ENCODE measurements around the gene CD22.
"Not testable (repeated sequence)": the region's sequence is repeated elsewhere in the genome, so short reads cannot be mapped to it uniquely, and the experiment has no call there.

CD22 gene

DNA sequence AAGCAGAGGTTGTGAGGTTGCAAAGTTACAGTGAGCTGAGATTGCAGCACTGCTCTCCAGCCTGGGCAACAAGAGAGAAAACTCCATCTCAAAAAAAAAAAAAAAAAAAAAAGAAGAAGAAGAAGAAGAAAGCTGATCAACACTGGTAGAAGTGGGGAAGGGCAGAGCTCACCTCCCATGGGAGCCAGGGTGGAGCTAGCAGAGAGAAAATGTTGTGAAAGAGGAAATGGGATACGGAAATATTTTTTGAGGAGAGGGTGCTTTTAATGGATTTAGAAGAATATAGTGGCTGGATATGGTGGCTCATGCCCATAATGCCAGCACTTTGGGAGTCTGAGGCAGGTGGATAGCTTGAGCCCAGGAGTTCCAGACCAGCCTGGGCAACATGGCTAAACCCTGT, 48.7 kb downstream of the CD22 start:
- Mint-ChIP-seq H3K4me3 (no peak overlapping the region), H3K27ac (no peak overlapping the region), H3K9me3 (no peaks in the 10 kb centered on the region)

GRCh38 chr19:35378356-35378755, 49.4 kb downstream of the CD22 start:
- H3K4me1 Mint-ChIP-seq (ENCODE audit: low read depth): peaks cover 10% of the 10 kb centered on the region
- H3K36me3 Mint-ChIP-seq (ENCODE audit: low read depth): no peaks in the 10 kb centered on the region
- no peak for DNase-seq (ENCODE audit: low spot score)
- no peaks in the 10 kb centered on the region for H3K9me3 Mint-ChIP-seq
- H3K27ac Mint-ChIP-seq: no peak overlapping the region
- H3K27me3 Mint-ChIP-seq (ENCODE audit: low read depth): peaks cover 13% of the 10 kb centered on the region
- no peak overlapping the region for H3K4me3 Mint-ChIP-seq

More for the DNA sequence above, 48.7 kb downstream of the CD22 start:
- Mint-ChIP-seq H3K36me3 (ENCODE audit: low read depth) (no peaks in the 10 kb centered on the region), H3K4me1 (ENCODE audit: low read depth) (peaks cover 10% of the 10 kb centered on the region), H3K27me3 (ENCODE audit: low read depth) (peaks cover 13% of the 10 kb centered on the region)
- no peak for DNase-seq (ENCODE audit: low spot score)

DNA sequence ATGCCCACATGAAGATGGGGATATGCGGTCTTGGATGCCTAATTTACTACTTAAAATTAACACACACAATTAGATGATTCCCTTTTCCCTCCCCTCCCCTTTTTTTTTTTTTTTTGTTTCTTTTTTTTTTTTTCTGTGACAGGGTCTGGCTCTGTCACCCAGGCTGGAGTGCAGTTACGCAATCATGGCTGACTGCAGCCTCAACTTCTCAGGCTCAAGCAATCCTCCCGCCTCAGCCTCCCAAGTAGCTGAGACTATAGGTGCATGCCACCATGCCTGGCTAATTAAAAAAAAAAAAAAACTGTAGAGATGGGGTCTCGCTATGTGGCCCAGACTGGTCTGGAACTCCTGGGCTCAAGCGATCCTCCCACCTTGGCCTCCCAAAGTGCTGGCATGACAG, 50.6 kb downstream of the CD22 start:
- H3K27ac Mint-ChIP-seq; H3K36me3 Mint-ChIP-seq (ENCODE audit: low read depth); H3K9me3 Mint-ChIP-seq; DNase-seq (ENCODE audit: low spot score); H3K4me3 Mint-ChIP-seq: not testable (repeated sequence)
- Mint-ChIP-seq H3K4me1 (ENCODE audit: low read depth) (peaks cover 10% of the 10 kb centered on the region), H3K27me3 (ENCODE audit: low read depth) (peaks cover 13% of the 10 kb centered on the region)

DNA sequence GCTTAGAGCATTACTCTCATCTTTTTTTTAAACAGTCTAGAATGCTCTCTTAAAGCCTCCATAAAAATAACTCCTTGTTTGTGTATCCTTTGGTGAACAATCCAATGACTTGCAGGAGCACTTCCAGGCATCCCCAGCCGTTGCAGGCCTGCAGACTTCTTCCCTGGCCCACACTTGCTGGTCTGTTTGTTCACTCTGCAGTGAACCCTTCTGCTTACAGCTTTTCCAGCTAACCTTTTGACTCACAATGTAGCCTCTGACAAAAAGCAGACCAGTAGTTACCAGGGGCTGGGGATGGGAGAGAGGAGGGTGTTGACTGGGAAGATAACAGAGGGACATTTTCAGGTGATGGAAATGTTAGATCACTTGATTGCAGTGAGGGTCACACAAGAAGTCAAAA, 51.0 kb downstream of the CD22 start:
- H3K27me3 Mint-ChIP-seq (ENCODE audit: low read depth): peaks cover 13% of the 10 kb centered on the region
- no peak overlapping the region for H3K4me3 Mint-ChIP-seq

DNA sequence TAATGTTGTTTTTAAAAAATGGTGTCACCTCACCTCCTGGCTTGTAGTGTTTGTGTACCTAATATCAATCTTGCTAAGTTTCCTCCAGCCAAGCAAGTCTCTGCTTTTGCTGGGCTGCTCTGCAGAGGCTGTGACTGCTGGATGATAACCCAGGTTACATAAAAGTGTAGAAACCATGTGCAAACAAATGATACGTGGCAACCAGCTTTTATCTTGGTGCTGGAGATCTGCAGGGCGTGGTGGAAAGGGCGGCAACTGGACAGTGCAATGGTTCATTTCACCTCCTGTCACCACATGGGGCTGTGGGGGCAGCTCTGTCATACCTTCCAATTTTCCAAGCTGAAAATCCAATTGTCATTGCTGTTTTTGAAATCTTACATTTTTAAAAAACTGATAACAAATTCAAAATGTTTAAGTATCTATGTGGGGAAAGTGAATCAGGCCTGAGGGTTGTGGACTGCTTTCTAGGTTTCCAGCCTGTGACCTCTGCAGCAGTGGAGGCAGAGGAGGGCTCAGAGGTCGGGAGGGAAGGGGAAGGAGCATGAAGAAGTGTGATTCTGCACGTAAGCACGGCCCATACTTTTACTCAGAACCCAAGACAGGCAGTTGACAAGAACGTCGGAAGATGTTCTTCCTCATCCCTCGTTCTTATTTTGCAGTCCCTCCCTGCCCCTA, 51.6 kb downstream of the CD22 start:
- Mint-ChIP-seq H3K27me3 (ENCODE audit: low read depth) (peaks cover 13% of the 10 kb centered on the region), H3K27ac (no peak overlapping the region), H3K36me3 (ENCODE audit: low read depth) (peaks cover 2% of the 10 kb centered on the region), H3K4me1 (ENCODE audit: low read depth) (peaks cover 8% of the 10 kb centered on the region), H3K9me3 (peaks cover 4% of the 10 kb centered on the region), H3K4me3 (no peak overlapping the region)
- no peak for DNase-seq (ENCODE audit: low spot score)

More for the DNA sequence above, 51.0 kb downstream of the CD22 start:
- DNase-seq (ENCODE audit: low spot score): no peak
- Mint-ChIP-seq H3K36me3 (ENCODE audit: low read depth) (peaks cover 2% of the 10 kb centered on the region), H3K27ac (no peak overlapping the region), H3K4me1 (ENCODE audit: low read depth) (peaks cover 8% of the 10 kb centered on the region), H3K9me3 (peaks cover 4% of the 10 kb centered on the region)

- Mint-ChIP-seq H3K4me1 (ENCODE audit: low read depth) (peaks cover 5% of the 10 kb centered on the region), H3K9me3 (peaks cover 5% of the 10 kb centered on the region), H3K36me3 (ENCODE audit: low read depth) (peaks cover 2% of the 10 kb centered on the region), H3K4me3 (no peak overlapping the region), H3K27ac (no peak overlapping the region), H3K27me3 (ENCODE audit: low read depth) (peaks cover 13% of the 10 kb centered on the region)
- no peak for DNase-seq (ENCODE audit: low spot score)
Measured at GRCh38 chr19:35381318-35381717, 52.3 kb downstream of the CD22 start.

DNA sequence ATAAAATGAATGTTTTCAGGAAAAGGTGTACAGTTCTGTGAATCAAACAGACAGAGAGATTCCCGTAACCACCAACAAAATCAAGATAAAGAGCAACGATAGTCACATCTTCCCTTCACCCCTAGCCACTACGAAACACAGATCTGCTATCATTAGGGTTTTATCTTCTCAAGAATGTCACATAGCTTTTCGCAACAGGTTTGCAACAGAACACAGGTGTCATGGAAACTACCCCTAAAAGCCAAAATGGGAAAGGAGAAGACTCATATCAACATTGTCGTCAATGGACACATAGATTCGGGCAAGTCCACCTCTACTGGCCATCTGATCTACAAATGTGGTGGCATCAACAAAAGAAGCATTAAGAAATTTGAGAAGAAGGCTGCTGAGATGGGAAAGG, 52.9 kb downstream of the CD22 start:
- H3K4me1 Mint-ChIP-seq (ENCODE audit: low read depth): peaks cover 5% of the 10 kb centered on the region
- H3K9me3 Mint-ChIP-seq: peaks cover 12% of the 10 kb centered on the region
- no peak overlapping the region for H3K4me3 Mint-ChIP-seq
- H3K36me3 Mint-ChIP-seq (ENCODE audit: low read depth): peaks cover 2% of the 10 kb centered on the region
- DNase-seq (ENCODE audit: low spot score): no peak
- H3K27ac Mint-ChIP-seq: no peak overlapping the region
- peaks cover 13% of the 10 kb centered on the region for H3K27me3 Mint-ChIP-seq (ENCODE audit: low read depth)

DNA sequence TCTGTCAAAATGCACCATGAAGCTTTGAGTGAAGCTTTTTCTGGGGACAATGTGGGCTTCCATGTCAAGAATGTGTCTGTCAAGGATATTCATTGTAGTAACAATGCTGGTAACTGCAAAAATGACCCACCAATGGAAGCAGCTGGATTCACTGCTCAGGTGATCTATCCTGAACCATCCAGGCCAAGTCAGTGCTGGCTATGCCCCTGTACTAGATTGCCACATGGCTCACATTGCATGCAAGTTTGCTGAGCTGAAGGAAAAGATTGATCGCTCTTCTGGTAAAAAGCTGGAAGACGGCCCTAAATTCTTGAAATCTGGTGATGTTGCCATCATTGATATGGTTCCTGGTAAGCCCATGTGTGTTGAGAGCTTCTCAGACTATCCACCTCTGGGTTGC, 54.5 kb downstream of the CD22 start:
- peaks cover 10% of the 10 kb centered on the region for H3K27me3 Mint-ChIP-seq (ENCODE audit: low read depth)

DNA sequence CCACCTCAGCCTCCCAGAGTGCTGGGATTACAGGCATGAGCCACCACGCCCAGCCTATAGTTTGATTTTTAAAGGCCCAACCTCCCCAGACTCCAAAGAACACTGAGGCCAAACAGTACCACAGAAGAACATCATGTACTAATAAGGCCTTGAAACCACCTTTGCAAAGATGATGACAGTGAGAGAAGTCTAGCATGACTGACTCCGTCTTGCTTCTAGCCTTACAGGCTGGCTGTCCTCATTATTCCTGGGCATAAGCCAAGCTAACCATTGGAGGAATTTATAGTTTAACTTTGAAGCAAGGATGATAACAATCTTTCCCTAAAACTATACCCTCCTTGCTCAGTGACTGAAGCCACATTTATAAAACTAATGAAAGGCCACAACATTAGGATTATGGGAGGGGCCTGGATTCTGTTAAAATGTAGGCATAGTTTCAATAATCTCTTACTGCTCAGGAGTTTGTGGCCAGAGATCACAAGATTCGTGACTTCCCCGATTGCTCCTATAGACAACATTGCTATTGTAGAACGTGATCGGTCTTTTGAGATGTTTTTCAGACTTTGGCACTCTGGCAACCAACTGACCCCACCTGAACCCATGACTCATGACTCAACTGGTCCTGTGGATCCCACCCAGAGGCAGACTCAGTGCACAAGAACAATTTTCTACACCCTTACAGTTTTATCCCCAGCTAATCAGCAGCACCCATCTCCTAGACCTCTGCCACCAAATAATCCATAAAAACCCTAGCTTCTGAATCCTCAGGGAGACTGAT, 59.5 kb downstream of the CD22 start:
- Mint-ChIP-seq H3K27me3 (ENCODE audit: low read depth) (no peaks in the 10 kb centered on the region), H3K27ac (no peak overlapping the region), H3K4me1 (ENCODE audit: low read depth) (no peaks in the 10 kb centered on the region), H3K9me3 (peaks cover 15% of the 10 kb centered on the region), H3K36me3 (ENCODE audit: low read depth) (peaks cover 2% of the 10 kb centered on the region), H3K4me3 (no peak overlapping the region)
- DNase-seq (ENCODE audit: low spot score): no peak

More for the DNA sequence above, 54.5 kb downstream of the CD22 start:
- no peak for DNase-seq (ENCODE audit: low spot score)
- H3K36me3 Mint-ChIP-seq (ENCODE audit: low read depth): peaks cover 2% of the 10 kb centered on the region
- peaks cover 15% of the 10 kb centered on the region for H3K9me3 Mint-ChIP-seq
- no peak overlapping the region for H3K27ac Mint-ChIP-seq
- H3K4me1 Mint-ChIP-seq (ENCODE audit: low read depth): peaks cover 2% of the 10 kb centered on the region
- H3K4me3 Mint-ChIP-seq: no peak overlapping the region

DNA sequence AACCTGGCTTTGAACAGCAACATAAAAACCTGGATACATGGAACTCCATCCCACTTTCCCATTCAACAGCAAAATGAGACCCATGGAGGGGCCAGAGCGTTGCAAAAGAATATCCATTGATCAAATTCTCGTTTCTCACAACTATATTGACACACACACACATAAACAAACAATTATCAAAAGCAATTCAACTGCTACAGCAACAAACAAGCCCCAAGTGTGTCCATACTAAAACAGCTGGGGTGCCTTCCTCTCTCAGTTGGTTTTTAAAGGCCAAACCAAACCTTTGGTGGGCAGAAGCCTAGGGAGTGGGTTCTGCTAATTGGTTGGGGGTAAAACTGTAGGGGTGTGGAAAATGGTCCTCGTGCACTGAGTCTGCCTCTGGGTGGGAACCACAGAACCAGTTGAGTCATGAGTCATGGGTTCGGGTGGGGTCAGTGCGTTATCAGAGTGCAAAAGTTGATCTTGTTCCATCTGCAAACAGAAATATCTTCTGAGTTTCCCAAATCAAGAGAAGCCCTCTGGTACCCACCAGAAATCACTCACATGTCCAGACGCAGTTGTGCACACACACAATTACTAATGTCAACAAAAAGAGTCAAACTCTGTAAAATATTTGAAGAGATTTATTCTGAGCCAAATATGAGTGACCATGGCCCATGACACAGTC, 60.3 kb downstream of the CD22 start:
- Mint-ChIP-seq H3K4me1 (ENCODE audit: low read depth) (no peaks in the 10 kb centered on the region), H3K36me3 (ENCODE audit: low read depth) (peaks cover 2% of the 10 kb centered on the region), H3K27ac (no peak overlapping the region), H3K27me3 (ENCODE audit: low read depth) (no peaks in the 10 kb centered on the region), H3K9me3 (peaks cover 15% of the 10 kb centered on the region), H3K4me3 (no peak overlapping the region)
- DNase-seq (ENCODE audit: low spot score): no peak

- Mint-ChIP-seq H3K27me3 (ENCODE audit: low read depth) (no peaks in the 10 kb centered on the region), H3K27ac (no peak overlapping the region), H3K9me3 (no peaks in the 10 kb centered on the region), H3K4me1 (ENCODE audit: low read depth) (no peaks in the 10 kb centered on the region), H3K4me3 (no peak overlapping the region), H3K36me3 (ENCODE audit: low read depth) (no peaks in the 10 kb centered on the region)
- no peak for DNase-seq (ENCODE audit: low spot score)
Measured at GRCh38 chr19:35392742-35393715, 64.0 kb downstream of the CD22 start.

DNA sequence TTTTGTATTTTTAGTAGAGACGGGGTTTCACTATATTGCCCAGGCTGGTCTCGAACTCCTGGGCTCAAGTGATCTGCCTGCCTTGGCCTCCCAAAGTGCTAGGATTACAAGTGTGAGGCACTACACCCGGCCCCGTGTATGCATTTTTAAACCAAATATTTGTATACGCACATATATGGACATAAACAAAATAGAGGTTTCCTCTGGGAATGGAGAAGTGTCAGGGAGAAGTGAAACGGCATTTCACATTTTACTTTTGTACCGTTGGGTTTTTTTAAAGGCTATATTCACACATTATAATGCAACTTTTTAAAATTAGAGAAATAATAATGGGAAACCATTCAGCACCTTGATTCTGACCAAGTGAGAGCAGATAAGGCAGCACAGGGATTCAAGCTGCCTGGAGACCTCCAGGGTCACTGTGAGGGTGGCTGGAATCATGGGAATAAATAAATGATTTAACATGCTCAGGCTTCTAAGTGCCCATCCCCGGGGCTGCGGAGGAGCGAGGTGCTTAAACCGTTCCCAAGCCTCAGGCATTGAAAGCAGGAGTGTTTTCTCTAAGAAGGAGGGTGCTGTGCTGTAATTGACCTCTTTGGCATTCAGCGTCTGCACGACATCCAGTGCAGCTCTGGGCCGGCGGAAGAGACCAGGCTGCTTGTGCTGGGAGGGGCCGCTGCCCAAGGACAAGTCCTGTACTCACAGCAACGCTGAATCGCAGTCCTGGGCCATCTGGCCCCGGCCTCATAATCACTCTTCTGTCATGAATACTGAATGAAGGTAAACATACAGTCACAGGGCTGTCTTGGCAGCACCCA, 66.6 kb downstream of the CD22 start:
- Mint-ChIP-seq H3K27ac (no peak overlapping the region), H3K27me3 (ENCODE audit: low read depth) (peaks cover 5% of the 10 kb centered on the region), H3K4me3 (no peak overlapping the region), H3K9me3 (no peaks in the 10 kb centered on the region), H3K4me1 (ENCODE audit: low read depth) (no peaks in the 10 kb centered on the region), H3K36me3 (ENCODE audit: low read depth) (no peaks in the 10 kb centered on the region)
- no peak for DNase-seq (ENCODE audit: low spot score)

All from T-helper 2 cell treated with Interferon-gamma antibody and Interleukin-4, amounts not matched to agents 5 μg/mL and 100 μg/mL, for 36 hours (primary cell).